Fibroblast of lung (primary cell): ENCODE results near the gene PRSS21.

Experiments
- EZH2 ChIP-seq: IDR thresholded peaks from 2 replicates; pipeline ENCODE4 v1.5.1; 2012; ENCODE audit warnings: low read length, control low read depth, mild to moderate bottlenecking; ENCODE audit errors: missing control alignments
- TF ChIP-seq, protein P1 (sequence below), 2 donors: IDR thresholded peaks in 1 of 2; conservative IDR thresholded peaks in 1 of 2; 1 replicate in 1 of 2; 2 replicates in 1 of 2; pipeline ENCODE4 v1.5.1; 2011 to 2012; ENCODE audit warnings: low read length in 2 of 2, control low read depth in 1 of 2, inconsistent platforms in 1 of 2, low read depth in 1 of 2, mild to moderate bottlenecking in 1 of 2

DNA sequence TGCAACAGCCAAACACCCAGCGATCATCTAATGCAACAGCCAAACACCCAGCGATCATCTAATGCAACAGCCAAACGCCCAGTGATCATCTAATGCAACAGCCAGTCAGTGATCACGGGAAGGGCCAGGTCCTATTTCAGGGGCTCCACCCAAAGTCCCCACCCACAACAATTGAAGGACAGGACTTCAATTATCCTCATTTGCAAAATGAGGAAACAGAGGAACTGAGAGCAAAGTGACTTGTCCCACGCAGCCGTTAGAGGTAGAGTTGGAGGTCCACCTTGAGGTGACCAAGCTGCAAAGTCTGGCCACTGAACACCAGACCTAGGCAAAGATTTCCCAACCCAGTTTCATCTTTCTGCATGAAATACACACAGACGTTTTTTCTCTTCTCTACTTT, 16.7 kb downstream of the PRSS21 start:
- TF ChIP-seq, protein P1, sequence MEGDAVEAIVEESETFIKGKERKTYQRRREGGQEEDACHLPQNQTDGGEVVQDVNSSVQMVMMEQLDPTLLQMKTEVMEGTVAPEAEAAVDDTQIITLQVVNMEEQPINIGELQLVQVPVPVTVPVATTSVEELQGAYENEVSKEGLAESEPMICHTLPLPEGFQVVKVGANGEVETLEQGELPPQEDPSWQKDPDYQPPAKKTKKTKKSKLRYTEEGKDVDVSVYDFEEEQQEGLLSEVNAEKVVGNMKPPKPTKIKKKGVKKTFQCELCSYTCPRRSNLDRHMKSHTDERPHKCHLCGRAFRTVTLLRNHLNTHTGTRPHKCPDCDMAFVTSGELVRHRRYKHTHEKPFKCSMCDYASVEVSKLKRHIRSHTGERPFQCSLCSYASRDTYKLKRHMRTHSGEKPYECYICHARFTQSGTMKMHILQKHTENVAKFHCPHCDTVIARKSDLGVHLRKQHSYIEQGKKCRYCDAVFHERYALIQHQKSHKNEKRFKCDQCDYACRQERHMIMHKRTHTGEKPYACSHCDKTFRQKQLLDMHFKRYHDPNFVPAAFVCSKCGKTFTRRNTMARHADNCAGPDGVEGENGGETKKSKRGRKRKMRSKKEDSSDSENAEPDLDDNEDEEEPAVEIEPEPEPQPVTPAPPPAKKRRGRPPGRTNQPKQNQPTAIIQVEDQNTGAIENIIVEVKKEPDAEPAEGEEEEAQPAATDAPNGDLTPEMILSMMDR (conservative IDR thresholded peaks at IDR 0.05 in 1 of 2, IDR thresholded peaks at IDR 0.05 in 1 of 2; ENCODE audit: low read depth in 1 of 2, low read length in 2 of 2), result no peak
- TF ChIP-seq EZH2, result no peak
